Measurements from ENCODE around the gene NEK1. TPM values are rescaled to one million over a fixed set of nuclear protein-coding genes. Genes with fewer than 3 reads are reported as not detected.
"Not testable (repeated sequence)": the region's sequence is repeated elsewhere in the genome, so short reads cannot be mapped to it uniquely, and the experiment has no call there.

Gene NEK1
- total RNA-seq, 1 donor from 2014 or later: 14.2 TPM

- intact Hi-C loops (cut with micrococcal nuclease): no loop called here
Observed at GRCh38 chr4:169630069-169630468, 17.7 kb upstream of the NEK1 start.

- intact Hi-C loops (cut with micrococcal nuclease): no loop called here
Observed at GRCh38 chr4:169628579-169628978, 16.2 kb upstream of the NEK1 start.

GRCh38 chr4:169627307-169627706 lies 14.9 kb upstream of the NEK1 start:
- intact Hi-C loops (cut with micrococcal nuclease): no loop called here

- intact Hi-C loops (cut with micrococcal nuclease): no loop called here
Observed at GRCh38 chr4:169626331-169627282, 14.2 kb upstream of the NEK1 start.

- intact Hi-C loops (cut with micrococcal nuclease): no loop called here
Observed at GRCh38 chr4:169625886-169626285, 13.5 kb upstream of the NEK1 start.

DNA sequence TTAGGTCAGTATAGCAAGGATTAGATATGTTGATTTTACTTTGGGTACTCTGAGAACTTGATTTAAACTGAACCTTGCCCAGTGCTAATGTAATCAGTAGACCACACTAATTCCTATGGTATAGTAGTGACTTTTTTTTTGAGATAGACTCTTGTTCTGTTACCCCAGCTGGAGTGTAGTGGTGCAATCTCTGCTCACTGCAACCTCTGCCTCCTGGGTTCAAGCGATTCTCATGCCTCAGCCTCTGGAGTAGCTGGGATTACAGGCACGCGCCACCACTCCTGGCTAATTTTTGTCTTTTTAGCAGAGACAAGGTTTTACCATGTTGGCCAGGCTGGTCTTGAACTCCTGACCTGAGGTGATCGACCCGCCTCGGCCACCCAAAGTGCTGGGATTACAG lies 11.6 kb upstream of the NEK1 start:
- intact Hi-C loops (cut with micrococcal nuclease): not testable (repeated sequence)

DNA sequence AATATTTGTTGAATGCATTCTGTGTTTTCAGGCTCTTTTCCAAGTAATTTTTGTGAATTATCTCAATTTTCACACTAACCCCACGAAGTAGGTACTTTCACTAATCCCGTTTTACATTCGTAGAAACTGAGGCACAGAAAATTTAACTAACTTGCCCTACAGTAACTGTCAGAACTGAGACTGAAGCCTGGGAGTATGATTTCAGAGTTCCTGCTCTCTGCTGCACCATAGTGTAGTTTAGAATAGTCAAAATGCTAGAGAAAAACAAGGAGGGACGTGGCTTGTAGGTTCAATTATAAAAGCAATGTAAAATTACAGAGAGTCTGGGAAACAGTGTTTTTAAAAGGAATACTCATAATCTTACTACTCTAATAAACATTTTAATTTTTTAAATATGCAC lies 10.2 kb upstream of the NEK1 start:
- intact Hi-C loops (cut with micrococcal nuclease): loop anchor here (1.0 kb wide), 1 partner anchor 135 kb away; the partner anchor contains the start of gene HPF1

DNA sequence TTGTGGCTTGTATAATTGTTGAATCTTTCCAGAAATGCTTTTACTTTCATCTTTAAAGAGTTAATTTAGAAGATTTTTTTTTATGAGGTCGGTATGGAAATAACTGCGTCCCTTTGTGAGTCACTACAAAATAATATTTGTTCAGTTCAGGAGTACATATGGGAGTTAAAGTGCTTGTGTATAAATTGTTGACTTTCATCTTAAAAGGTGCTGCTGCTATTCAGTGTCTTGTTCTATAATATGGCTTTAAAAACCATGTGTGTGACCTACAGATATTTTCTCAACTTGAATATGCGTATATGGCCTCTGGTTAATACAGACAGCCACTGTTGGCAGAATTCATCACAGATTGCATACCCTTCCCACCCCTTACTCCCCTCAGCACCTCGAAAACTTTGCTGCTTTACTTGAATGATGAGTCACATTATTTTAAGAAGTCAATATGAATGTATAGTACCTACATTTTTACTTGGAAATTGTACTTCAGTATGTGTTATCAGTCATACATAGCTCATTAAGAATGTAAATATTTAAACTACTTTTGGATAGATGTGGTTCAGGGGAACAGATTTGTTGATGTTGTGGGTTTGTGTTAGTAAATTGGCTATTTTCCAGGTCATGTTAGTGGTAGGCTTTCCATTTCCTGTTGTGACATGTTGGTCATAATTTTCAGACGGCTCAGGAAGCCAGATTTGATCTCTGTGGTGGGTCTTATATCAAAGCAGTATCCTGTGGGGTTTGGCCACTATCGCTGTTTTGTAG lies 9.5 kb upstream of the NEK1 start:
- intact Hi-C loops (cut with micrococcal nuclease): loop anchor here (1.0 to 2.0 kb wide), 3 partner anchors 135 to 1141 kb away; partner anchors contain the start of genes CBR4, DDX60L and HPF1

DNA sequence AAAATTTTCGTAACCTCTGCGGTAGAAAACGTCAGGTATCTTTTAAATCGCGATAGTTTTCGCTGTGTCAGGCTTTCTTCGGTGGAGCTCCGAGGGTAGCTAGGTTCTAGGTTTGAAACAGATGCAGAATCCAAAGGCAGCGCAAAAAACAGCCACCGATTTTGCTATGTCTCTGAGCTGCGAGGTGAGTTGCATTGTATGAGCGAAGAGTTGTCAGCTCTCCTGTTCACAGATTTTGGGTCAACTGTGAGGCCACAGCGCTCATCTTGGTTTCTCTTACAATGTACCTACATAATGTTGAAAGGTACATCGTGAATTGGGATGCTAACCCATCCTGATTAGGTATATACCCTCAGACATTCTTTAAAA lies 8.5 kb upstream of the NEK1 start:
- intact Hi-C loops (cut with micrococcal nuclease): loop anchor here (1.0 to 2.0 kb wide), 5 partner anchors 9 to 1140 kb away; partner anchors contain the start of genes CBR4, DDX60L and NEK1

DNA sequence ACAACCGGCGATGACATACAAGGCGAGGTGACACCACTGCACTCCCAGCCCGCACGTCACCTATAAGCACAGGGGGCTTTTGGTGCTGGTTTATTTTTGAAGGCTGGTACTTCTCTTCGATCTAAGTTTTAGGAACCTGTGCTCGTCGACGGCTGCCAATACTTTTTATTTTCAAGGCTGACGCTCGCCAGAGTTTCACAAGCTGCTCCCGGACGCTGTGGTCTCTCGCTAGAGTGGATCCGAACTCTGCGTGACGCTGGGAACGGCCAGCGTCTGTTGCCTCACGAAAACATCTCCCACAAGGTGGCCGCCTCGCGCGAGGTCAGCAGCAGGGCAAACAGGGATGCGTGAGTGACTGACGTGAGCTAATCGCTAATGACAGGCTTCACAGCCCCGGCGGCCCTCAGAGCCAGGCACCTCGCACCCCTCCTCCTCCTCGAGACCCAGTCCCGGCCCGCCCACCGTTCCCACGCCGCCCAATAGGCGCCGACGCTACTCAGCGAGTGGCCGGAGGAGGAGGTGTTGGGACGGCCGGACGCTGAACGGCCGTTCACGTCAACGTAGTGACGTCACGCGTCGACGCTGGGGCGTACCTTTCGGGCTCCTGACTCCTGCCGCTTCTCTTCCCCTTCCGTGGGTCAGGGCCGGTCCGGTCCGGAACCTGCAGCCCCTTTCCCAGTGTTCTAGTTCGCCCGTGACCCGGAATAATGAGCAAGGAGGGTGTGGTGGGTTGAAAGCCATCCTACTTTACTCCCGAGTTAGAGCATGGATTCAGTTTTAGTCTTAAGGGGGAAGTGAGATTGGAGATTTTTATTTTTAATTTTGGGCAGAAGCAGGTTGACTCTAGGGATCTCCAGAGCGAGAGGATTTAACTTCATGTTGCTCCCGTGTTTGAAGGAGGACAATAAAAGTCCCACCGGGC lies 7.8 kb upstream of the NEK1 start, which contains the start of gene CLCN3:
TSS of gene CLCN3 (plus strand) at position 621 of the 922 bp plus-strand sequence. CDS start 15,351 bp downstream, outside the sequence.
- intact Hi-C loops (cut with micrococcal nuclease): loop anchor here (1.0 to 2.0 kb wide), 4 partner anchors 8 to 1139 kb away; partner anchors contain the start of genes DDX60L and NEK1

GRCh38 chr4:169619518-169619957 lies 7.2 kb upstream of the NEK1 start:
- intact Hi-C loops (cut with micrococcal nuclease): no loop called here

DNA sequence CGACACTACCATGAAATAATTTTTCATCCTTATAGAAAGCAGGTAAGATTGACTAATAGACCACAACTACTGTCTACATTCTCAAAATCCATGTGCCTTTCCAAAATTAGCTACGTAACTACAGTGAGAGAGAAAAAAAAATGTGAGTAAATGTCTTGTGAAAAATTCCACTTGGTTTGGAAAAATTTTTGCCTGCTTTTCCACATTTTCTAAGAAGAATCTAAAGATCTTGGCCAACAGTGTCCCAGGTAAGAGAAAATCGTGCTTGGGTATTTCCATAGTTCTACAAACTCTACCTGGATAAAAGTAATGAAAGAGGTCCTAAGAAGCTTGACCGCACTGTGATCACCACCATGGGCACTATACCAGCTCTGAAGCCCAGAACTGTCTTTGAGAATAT lies 6.6 kb upstream of the NEK1 start:
- intact Hi-C loops (cut with micrococcal nuclease): no loop called here

DNA sequence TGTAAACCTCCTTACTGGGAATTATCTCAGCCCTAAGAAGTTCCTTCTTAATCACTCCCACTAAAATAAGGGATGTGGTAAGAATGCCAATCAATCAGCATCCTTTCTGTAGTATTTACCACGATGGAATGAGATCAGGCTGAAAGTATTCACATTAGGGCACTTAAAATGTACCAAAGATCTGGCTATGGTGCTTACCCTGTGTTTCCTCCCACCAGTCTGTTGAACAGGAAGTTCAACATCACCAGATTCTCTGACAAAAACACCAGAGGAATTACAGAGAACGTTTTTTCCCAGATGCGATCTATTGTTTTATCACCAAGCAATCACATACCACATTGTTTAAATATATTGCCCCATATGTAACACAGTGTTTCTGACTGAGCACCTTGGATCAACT lies 5.9 kb upstream of the NEK1 start:
- intact Hi-C loops (cut with micrococcal nuclease): no loop called here

GRCh38 chr4:169617306-169617705 lies 4.9 kb upstream of the NEK1 start:
- intact Hi-C loops (cut with micrococcal nuclease): no loop called here

- intact Hi-C loops (cut with micrococcal nuclease): no loop called here
Observed at GRCh38 chr4:169616846-169617245, 4.5 kb upstream of the NEK1 start.

GRCh38 chr4:169615467-169616106 lies 3.2 kb upstream of the NEK1 start:
- intact Hi-C loops (cut with micrococcal nuclease): no loop called here

DNA sequence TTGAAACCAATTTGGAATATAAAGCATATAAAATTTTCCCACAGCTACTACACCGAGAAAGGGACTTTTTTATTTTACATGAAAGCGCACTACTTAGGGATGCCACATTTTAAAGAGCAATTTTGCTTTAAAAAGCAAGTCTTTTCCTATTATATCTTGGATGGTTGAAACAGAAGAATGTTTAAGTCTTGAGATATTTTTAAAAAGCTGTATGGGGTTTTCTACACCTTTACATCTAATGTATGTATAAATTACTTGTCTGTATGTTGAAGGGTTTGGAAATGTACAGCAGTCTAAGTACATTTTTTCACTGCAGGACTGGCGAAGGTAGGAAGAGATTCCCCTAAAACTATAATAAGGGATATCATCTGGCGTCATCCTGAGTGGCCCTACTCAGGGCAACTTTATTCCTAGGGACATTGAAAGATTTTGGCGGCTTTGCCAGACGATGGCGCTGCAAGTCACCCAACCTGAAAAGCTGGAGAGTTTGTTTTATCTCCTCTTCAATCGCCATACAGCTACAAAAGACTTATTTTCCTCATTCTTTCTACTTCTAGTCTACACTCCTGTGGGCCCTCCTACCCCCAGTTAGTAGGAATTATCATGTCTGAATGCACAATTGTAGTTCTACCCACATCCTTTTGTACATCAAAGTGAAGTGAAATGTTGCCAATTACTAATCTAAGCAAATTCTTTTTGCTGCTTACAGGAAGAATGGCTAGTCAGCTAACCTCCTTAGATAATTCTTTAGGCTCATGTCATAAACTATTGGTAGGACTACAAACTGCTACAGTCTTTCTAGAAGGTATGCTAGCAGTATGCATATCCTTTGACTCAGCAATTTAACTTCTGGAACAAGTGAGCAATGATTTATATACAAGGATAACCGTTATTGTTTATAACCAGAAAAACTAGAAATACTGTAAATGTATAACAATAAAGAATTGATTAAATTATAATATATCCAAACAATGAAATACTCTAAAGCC lies 782 bp upstream of the NEK1 start:
- intact Hi-C loops (cut with micrococcal nuclease): loop anchor here (1.0 to 5.0 kb wide), 12 partner anchors 7 to 1294 kb away; partner anchors contain the start of genes CBR4, CLCN3, DDX60 and DDX60L

GRCh38 chr4:169611157-169611556 lies 1.2 kb downstream of the NEK1 start:
- intact Hi-C loops (cut with micrococcal nuclease): loop anchor here (5.0 kb wide), 1 partner anchor 689 kb away; no protein-coding TSS in a partner anchor

DNA sequence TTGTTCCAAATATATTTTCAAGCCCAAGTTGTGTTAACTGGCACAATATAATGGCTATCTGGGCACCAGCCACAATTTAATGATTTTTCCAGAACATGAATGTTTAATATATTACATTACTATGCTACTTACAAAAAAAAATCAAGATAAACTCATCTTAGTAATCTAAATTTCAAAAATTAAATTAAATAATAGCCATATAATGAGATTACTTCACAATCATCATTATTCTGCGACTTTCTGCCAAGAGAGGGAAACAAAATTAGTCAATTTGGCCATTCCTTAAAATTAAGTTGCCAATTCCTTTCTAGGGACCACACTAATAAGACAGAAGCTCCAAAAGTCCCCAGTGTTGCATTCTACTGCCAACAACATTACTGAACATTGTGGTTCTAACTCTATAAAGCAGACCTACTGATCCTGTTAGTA lies 7.5 kb downstream of the NEK1 start:
- intact Hi-C loops (cut with micrococcal nuclease): loop anchor here (1.0 kb wide), 1 partner anchor 7 kb away; the partner anchor contains the start of gene NEK1

All from T-helper 1 cell treated with Interleukin-12 subunit alpha and Interleukin-12 subunit beta and Interleukin-4 antibody, amounts not matched to agents 30 ng/mL and 1 ng/mL, for 36 hours (primary cell).